ENCODE data around the gene HLA-DOA.

The HLA-DOA gene

GRCh38 chr6:33008944-33009861, at the start of gene HLA-DOA:
HLA-DOA (minus strand) TSS chr6:33009591.
- no peak for DNase-seq (ENCODE audit: low spot score)

- no peak for DNase-seq (ENCODE audit: low spot score)
These were observed 48.1 kb upstream of the HLA-DOA start for GRCh38 chr6:33057222-33058150.

- no peak for DNase-seq (ENCODE audit: low spot score)
These were observed 43.8 kb upstream of the HLA-DOA start for GRCh38 chr6:33053230-33053629.

- DNase-seq (ENCODE audit: low spot score): no peak
These were observed 43.2 kb upstream of the HLA-DOA start for GRCh38 chr6:33052627-33053026.

DNA sequence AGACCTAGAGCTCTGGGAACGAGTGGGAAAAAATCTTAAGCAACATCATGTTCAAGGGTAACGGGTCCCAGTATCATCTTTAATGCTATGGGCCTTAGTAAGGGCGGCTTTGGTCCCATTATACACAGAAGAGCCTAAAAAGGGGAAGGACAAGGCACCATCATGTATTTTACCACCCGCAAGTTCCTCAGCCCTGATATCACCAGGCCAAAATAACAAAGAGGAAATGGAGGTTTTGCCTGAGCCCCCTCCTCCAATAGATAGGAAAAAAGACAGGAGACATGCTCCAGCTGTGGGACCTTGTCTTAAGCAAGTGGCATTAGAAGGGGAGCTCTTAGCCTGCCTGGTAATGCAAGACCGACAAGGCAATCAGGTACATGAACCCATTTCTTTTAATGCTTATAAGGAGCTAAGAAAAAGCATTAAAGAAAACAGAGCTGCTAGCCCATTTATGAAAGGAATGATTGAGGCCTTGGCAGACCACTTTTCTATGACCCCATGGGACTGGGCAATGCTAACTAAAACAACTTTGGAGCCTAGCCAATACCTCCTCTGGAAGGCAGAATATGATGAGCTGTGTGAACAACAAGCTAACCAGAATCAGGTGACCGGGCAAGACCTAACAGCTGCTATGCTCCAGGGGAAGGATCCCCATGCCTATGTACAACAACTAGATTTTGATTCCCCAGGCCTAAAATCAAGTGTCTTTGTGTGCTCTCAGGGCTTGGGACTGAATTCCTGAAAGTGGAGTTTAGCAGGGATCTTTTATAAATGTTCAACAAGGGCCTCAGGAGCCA, 40.8 kb upstream of the HLA-DOA start:
- DNase-seq (ENCODE audit: low spot score): no peak

GRCh38 chr6:33049323-33050013, 40.1 kb upstream of the HLA-DOA start:
- no peak for DNase-seq (ENCODE audit: low spot score)

DNA sequence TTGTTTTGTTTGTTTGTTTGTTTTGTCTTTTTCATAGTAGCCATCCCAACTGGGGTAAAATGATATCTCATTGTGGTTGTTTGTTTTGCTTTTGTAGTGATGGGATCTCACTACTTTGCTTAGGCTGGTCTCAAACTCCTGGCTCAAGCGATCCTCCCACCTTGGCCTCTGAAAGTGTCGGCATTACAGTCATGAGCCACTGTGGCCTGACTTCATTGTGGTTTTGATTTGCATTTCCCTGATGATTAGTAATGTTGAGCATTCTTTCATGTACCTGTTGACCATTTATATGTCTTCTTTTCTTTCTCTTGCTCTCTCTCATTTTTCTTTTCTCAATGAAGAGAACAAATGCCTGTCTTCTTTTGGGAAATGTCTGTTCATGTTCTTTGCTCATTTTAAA, 30.8 kb upstream of the HLA-DOA start:
- no peak for DNase-seq (ENCODE audit: low spot score)

- DNase-seq (ENCODE audit: low spot score): no peak
These were observed 27.1 kb upstream of the HLA-DOA start for GRCh38 chr6:33036535-33036934.

- no peak for DNase-seq (ENCODE audit: low spot score)
These were observed 25.2 kb upstream of the HLA-DOA start for GRCh38 chr6:33034554-33034953.

DNA sequence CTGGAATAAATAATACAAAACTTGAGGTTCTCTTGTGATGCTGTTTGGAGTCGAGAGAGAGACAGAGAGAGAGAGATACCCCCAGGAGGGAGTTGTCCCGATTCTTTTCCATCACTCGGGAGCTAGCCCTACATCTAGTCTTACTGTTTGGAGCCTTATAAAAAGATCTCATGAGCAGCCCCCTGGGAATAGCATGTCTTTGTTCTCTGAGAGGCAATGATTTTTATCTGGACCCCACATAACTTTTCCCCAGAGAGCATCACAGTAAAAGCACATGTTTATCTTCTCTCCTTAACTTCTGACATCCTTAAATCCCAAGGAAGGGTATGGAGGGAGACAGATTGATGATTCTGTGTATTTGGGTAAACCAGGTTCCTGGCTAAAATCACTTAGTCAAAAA, 20.9 kb upstream of the HLA-DOA start:
- no peak for DNase-seq (ENCODE audit: low spot score)

GRCh38 chr6:33029328-33030184, 20.2 kb upstream of the HLA-DOA start:
- no peak for DNase-seq (ENCODE audit: low spot score)

- no peak for DNase-seq (ENCODE audit: low spot score)
These were observed 18.9 kb upstream of the HLA-DOA start for GRCh38 chr6:33028220-33028849.

- DNase-seq (ENCODE audit: low spot score): no peak
These were observed 15.1 kb upstream of the HLA-DOA start for GRCh38 chr6:33024521-33024920.

DNA sequence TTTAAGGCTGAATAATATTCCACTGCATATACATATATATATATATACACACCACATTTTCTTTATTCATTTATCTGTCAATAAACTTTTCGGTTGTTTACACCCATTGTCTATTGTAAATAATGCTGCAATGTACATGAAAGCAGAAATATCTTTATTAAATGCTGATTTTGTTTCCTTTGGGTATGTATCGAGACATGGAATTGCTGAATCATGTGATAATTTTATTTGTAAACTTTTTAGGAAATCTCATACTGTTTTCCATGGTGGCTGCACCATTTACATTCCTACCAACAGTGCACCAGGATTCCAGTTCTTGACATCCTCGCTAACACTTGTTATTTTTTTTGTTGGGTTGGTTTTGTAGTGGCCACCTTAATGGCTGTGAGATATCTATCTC, 14.1 kb upstream of the HLA-DOA start:
- no peak for DNase-seq (ENCODE audit: low spot score)

GRCh38 chr6:33021917-33022316, 12.5 kb upstream of the HLA-DOA start:
- DNase-seq (ENCODE audit: low spot score): no peak

GRCh38 chr6:33019372-33019771, 10.0 kb upstream of the HLA-DOA start:
- no peak for DNase-seq (ENCODE audit: low spot score)

- no peak for DNase-seq (ENCODE audit: low spot score)
These were observed 9.5 kb upstream of the HLA-DOA start for GRCh38 chr6:33018904-33019303.

DNA sequence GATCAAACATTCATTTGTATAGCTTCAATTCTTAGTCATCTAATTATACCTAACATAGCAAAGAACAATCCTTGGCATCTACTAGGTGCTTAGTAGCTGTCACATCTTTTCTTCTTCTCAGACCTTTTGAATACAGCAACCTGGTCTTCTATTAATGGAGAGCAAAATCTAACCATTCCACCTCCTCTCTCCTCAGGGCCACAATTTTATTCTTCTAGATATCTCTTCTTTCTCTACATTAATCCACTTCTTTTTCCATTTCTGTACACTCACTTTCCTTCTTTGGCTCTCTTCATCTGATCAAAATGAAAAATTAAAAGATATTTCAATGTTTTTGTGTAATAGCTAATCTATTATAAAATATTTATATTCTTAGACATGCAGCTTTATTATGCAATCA, 9.0 kb upstream of the HLA-DOA start:
- peak; percentile 45 for DNase-seq (ENCODE audit: low spot score)

- no peak for DNase-seq (ENCODE audit: low spot score)
These were observed 8.4 kb upstream of the HLA-DOA start for GRCh38 chr6:33017694-33018353.

All from COLO829 (cell line).